LNCAP (cell line): Measurements from ENCODE around the gene ARHGAP33.

ENCODE experiments used
- CTCF ChIP-seq: fragments of 450-650 bp; IDR thresholded peaks from 2 replicates; pipeline ENCODE4 v1.5.1; 2017; ENCODE audit warnings: mild to moderate bottlenecking

Gene ARHGAP33

GRCh38 chr19:35787227-35787799 lies 11.9 kb downstream of the ARHGAP33 start:
- TF ChIP-seq CTCF: no peak

GRCh38 chr19:35788205-35788960 lies 13.0 kb downstream of the ARHGAP33 start:
- TF ChIP-seq CTCF: no peak

GRCh38 chr19:35789195-35789977 lies 14.0 kb downstream of the ARHGAP33 start:
- TF ChIP-seq CTCF: no peak

- no peak for TF ChIP-seq CTCF
Observed at GRCh38 chr19:35789978-35790944, 14.9 kb downstream of the ARHGAP33 start.

GRCh38 chr19:35790981-35791813 lies 15.8 kb downstream of the ARHGAP33 start:
- TF ChIP-seq CTCF: no peak

- TF ChIP-seq CTCF: no peak
Observed at GRCh38 chr19:35791814-35792279, 16.5 kb downstream of the ARHGAP33 start.
